HG03175 (cell line): Measurements from ENCODE around the gene SYCE1L.

Experiments used
- ATAC-seq: cut with Tn5 transposase; IDR thresholded peaks from one replicate; pipeline ENCODE4 v1.9.1; 2021; ENCODE audit warnings: mild to moderate bottlenecking, moderate library complexity; ENCODE audit not compliant: unreplicated experiment

Gene SYCE1L

DNA sequence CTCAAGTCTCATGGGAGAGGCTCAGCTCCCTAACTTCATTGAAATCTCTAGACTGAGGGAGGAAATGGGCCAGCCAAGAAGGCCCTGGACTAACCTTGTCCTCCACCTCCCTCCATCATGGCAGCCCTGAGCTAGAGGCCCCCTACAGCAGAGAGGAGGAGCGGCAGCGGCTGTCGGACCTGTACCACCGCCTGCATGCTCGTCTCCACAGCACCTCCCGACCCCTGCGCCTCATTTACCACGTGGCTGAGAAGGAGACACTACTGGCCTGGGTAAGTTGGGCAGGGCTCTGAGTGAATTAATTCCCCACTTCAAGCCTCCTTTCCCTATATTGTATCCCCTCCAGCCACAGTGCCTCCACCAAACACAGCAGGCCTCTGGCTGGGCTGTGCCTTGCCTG is 3.8 kb upstream of the SYCE1L start:
- no peak for ATAC-seq

DNA sequence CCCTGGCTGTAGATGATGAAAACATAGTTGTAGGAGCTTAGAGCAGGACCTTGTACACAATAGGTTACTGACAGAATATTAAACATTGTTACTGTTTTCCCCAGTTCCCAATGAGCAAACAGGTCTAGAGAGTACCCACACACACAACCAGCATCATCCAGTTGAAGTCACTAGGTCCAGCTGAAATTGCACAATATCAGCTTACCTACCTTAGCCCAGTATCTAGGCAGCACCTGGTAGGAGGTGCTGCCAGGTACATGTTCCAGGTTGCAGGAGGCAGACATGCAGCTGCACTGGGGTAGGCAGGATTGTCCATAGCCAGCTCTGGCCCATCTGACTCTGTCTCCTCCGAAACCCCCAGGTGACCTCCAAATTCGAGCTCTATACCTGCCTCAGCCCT is 1.5 kb upstream of the SYCE1L start:
- no peak for ATAC-seq

- no peak for ATAC-seq
Observed at GRCh38 chr16:77206533-77206932, 7.3 kb downstream of the SYCE1L start.

DNA sequence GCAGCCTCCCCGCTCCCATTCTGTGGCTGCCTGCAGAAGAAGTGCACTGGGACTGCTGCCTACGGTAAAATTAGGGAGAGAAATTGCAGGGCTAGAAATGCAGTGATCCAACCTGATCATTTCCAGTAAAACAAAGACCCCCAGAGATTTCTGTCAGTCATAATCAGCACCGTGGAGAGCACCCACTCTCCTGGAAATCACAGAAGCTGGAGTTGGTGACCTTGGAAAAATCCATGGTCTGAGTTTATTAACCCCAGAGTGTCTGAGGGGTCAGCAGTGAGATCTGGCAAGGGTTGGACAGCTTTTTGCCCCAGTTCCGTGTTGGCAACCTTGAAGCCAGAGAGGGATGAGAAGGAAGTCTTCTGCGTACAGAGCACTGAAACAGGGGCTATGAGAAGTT is 7.8 kb downstream of the SYCE1L start:
- ATAC-seq, result no peak

DNA sequence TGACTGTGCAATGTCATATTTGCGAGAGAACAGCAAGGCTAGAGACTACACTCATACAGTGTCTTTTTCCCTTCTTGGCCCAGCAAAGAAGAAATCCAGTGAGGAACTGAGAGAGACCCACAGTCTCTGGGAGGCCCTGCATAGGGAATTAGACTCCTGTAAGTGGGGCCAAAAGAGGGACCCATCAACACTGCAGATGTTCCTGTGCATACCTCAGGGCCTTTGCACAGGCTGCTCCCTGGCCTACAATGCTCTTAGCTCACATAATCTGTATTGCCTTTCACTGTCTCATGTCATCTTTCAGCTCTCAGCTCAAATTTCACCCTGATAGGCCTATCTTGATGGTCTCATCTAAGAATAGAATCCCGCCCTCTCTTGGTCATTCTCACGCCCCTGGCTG is 9.2 kb downstream of the SYCE1L start:
- ATAC-seq, result no peak

DNA sequence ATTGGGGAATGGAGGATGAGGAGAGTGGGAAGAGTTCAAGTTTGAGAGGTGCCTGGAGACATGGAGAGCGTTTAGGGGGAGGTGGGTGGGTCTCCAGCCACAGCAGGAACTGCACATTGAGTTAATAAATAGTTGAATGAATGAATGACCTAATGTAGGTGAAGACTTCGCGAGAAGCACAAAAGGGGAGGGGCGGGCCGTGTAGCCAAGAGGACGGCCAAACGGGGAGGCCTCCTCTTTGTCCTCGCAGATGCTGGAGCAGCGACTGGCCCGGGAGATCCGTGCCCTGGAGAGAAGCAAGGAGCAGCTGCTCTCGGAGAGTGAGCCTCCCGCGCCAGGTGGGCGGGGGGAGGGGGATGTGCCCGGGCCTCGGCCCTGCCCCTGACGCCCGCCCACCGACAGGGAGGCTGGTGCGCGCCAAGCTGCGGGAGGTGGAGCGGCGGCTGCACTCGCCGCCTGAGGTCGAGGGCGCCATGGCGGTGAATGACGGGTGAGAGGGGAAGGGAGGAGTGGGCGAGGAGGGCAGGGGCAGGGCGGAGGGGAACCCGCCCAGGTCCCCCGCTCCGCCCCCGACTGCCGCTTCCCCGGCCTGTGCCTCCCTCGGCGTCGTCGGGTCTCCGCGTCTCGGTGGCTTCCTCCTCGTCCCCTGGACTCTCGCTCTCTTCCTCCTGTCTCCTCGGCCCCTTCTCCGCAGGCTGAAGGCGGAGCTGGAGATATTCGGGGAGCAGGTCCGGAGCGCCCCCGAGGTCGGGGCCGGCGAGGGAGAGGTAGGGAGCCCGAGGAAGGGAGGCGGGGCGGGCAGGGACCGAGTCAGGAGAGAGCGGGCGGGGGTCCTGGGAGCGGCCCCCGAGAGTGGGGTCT is 12.9 kb downstream of the SYCE1L start:
- ATAC-seq, result peak; percentile 66

DNA sequence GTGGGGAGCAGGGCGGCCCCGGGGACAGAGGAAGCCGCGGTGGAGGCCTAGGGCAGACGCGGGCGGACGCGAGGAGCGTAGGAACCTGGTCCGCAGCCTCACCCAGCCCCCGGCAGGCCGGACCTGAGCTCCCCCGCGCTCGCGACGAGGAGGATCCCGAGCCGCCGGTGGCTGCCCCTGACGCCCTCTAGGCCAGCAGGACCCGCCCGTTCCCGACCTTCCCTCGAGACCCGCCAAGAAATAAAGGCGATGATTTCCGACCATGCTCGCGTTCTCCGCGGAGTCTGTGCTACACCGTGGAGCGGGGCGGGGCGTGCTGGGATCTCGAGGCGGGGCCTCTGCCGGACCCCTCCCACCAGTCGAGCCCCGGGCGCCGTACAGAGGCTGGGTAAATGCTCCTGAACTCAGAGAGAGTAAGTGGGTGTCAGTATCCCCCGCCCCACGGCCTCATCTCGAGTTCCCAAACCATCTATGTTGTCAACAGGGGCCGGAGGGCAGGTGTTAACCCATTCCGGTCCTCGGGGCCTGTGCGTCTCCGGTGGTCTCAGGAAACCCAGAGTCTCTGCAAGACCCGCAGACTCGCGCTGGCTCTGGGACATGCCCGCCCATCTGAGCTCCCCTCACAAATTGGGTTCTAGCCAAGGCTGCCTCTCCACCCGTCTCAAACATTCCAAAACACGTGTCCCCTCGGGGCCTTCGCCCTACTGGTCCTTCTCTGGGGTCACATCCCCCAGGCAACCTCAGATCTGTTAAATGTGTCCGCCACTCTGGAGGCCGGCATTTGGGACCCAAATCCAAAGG is 13.7 kb downstream of the SYCE1L start:
- ATAC-seq, result peak; percentile 79

- no peak for ATAC-seq
Observed at GRCh38 chr16:77213542-77214106, 14.4 kb downstream of the SYCE1L start.

- no peak for ATAC-seq
Observed at GRCh38 chr16:77214411-77215138, 15.4 kb downstream of the SYCE1L start.

DNA sequence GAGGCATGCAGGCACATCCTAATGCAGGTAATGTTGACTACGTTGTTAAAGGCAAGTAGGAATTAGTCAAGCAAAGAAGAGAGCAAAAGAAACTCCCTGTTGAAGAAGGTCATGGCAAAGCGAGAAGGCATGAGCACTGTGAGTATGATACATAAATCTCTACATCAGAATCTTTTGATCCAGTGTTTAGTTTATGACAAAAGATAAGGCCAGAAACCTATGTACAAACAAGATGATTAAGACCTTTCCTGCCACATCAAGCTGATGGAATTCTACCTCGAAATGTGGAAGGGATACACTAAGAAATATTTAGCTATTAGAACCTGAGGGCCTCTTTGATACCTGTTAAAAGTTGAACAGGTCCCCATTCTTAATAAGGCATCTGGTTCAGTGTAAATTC is 20.2 kb downstream of the SYCE1L start:
- ATAC-seq, result no peak

GRCh38 chr16:77220427-77220826 is 21.2 kb downstream of the SYCE1L start:
- ATAC-seq, result no peak

- ATAC-seq, result no peak
Observed at GRCh38 chr16:77221482-77221881, 22.3 kb downstream of the SYCE1L start.

GRCh38 chr16:77223184-77223583 is 24.0 kb downstream of the SYCE1L start:
- no peak for ATAC-seq

DNA sequence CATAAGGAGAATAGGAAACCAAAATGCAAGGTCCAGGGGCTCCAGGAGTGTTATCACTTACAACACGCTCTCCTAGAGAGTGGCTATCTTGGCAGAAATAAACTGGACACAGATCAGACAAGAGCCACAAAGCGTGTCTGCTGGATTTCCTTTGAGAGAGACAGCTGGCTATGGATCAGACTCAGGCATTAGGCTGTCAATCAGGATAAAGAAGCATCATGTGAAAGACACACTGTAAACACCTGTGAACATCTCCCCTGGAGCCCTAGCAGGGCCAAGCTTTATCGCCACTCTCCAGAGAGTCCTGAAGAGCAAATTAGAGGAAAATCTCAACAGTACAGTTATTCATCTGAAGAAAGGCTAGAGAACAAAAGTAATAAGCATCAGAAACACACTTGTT is 26.0 kb downstream of the SYCE1L start:
- ATAC-seq, result no peak

DNA sequence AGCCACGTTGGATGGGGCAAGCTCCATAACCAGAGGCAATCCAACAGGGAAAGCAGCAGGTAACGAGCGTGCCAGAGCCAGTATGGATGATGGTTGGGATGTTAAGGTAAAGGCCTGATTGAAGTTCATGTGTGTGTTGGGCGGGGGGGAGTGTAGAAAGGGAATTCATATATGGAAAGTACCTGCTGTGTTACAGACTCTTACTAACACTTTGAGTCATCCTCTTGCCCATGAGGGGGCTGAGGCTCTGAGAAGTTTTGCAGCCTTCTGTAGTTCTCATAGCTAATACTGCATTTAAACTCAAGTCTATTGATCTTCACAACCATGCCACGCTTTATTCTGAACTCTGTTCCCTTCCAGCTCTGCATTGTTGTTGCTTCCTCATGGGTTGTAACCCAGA is 28.5 kb downstream of the SYCE1L start:
- ATAC-seq, result peak; percentile 75

DNA sequence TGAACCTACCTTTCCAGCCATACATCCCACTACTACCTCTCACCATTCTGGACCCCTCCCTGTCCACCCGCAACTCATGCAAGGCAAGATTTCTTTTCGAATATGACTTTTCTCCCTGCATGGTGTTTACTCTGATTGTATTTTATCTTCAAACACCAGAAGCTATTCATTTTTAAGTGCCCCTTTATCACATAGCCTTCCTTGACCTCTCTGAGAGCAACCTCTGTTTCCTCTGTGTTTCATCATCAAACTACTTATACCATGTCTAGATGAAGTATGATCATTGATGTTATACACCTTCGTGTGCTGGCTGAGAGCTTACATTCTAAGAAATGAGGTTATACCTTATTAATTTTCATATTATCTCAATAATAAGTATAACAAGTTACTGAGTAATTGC is 31.8 kb downstream of the SYCE1L start:
- ATAC-seq, result no peak

GRCh38 chr16:77233799-77234519 is 34.8 kb downstream of the SYCE1L start:
- no peak for ATAC-seq

DNA sequence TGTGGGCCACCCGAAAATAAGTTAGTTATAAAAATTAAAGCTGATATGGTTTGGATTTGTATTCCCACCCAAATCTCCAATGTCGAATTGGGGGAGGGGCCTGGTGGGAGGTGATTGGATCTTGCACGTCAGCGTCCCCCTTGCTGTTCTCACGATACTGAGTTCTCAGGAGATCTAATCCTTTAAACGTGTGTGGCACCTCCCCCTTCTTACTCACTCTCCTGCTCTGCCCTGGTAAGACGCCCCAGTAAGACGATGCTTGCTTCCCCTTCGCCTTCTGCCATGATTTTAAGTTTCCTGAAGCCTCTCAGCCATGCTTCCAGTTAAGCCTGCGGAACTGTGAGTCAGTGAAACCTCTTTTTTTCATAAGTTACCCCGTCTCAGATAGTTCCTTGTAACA is 35.4 kb downstream of the SYCE1L start:
- ATAC-seq, result no peak

DNA sequence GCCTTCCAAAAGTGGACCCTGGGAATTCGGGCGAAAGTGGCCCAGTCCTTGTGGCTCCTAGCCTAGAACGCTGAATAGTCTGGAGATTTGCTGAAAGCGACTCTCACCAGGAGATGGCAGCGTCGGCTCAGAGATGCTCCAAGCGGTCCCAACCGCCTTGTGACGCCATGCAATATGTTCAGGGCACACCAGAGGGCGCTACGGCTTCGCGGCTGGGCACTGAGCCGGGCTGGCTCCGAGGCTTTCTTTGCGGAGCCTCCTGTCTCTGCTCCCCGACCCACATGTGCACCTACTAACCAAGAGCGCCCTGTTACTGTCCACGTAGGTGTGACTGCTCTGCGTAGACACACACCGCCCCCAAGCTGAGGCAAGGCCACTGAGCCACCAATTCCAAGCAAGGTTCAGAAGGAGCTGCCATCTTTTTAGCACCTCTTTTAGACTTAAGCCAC is 36.9 kb downstream of the SYCE1L start:
- peak; percentile 99 for ATAC-seq

GRCh38 chr16:77238593-77238992 is 39.4 kb downstream of the SYCE1L start:
- ATAC-seq, result no peak
